Measurements from ENCODE around the gene NANOS3. TPM values are rescaled to one million over a fixed set of nuclear protein-coding genes. Genes with fewer than 3 reads are reported as not detected.

The NANOS3 gene
- total and polyA plus RNA-seq, 9 of the 15 experiments (the other 6 are each of a cell fraction or from before 2014, with no cell fraction given), result not detected

DNA sequence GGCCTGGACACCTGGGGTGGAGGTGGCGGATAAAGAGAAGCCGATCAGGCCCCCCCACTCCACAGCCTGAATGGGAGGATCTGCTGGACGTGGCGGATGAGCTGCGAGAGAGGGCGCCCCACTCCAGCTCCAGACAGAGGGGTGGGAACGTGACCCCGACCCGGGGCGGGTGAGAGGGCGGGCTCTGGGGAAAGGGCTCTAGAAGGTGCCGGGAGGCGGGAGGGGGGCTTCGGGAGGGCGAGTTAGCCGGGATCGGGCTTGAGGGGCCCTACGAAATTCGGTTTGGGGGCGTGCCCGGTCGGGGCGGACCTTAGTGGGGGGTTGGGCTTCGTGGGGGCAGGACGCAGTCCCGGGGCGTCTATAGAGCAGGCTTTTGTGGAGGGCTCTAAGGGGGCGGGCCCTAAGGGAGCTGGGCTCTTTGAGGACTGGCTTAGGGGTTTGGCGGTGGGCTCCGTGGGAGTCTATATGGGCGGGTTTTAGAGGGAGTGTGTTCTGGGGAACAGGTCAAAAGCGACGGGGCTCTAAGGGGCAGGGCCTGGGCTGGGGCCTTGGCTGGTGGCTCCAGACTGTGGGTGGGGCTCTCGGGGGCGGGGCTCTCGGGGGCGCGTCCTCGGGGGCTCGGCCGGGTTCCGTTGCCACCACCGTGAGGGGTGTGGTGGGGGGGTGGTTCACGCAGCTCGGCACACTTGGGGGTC is 4.1 kb upstream of the NANOS3 start (continued):
- TF ChIP-seq SAFB (IDR thresholded peaks at IDR 0.05; ENCODE audit: borderline replicate concordance, low read depth, low read length) (no peak), DDX20 (tag; IDR thresholded peaks at IDR 0.05; ENCODE audit: low read depth) (no peak), PURB (CRISPR knock-in tag; IDR thresholded peaks at IDR 0.05; ENCODE audit: low read depth) (no peak), E2F3 (CRISPR knock-in tag; IDR thresholded peaks at IDR 0.05) (no peak), RBM22 (IDR thresholded peaks at IDR 0.05; ENCODE audit: low read depth, low read length, poor library complexity, severe bottlenecking) (no peak), GTF2A2 (tag; IDR thresholded peaks at IDR 0.05) (no peak), RAD21 (CRISPR knock-in tag; conservative IDR thresholded peaks at IDR 0.05 in 1 of 2, IDR thresholded peaks at IDR 0.05 in 1 of 2) (peak in 1 of 2 experiments; percentile 58; a peak in 3 of 4 replicates), IFI16 (CRISPR knock-in tag; IDR thresholded peaks at IDR 0.05) (no peak), PRPF4 (IDR thresholded peaks at IDR 0.05; ENCODE audit: insufficient read depth, low read depth, low read length, poor library complexity, severe bottlenecking) (no peak), XRCC5 (IDR thresholded peaks at IDR 0.05; ENCODE audit: low read depth, low read length) (0 out of 2 replicates have a peak, but pooled peaks have one; percentile 58), ZNF436 (CRISPR knock-in tag; IDR thresholded peaks at IDR 0.05) (no peak), STAG1 (CRISPR knock-in tag; IDR thresholded peaks at IDR 0.05; ENCODE audit: borderline replicate concordance) (peak; percentile 70; the same call in 1 of the 2 replicates), HDAC1 (IDR thresholded peaks at IDR 0.05) (0 out of 4 replicates have a peak, but pooled peaks of 1 of the 2 experiments have one; percentile 32), RUNX1 (IDR thresholded peaks at IDR 0.05; ENCODE audit: low read depth) (no peak), ZNF586 (CRISPR knock-in tag; conservative IDR thresholded peaks at IDR 0.05) (no peak)
- TF ChIP-seq, protein P1, sequence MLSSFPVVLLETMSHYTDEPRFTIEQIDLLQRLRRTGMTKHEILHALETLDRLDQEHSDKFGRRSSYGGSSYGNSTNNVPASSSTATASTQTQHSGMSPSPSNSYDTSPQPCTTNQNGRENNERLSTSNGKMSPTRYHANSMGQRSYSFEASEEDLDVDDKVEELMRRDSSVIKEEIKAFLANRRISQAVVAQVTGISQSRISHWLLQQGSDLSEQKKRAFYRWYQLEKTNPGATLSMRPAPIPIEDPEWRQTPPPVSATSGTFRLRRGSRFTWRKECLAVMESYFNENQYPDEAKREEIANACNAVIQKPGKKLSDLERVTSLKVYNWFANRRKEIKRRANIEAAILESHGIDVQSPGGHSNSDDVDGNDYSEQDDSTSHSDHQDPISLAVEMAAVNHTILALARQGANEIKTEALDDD (IDR thresholded peaks at IDR 0.05), result no peak
- TF ChIP-seq, protein P2, sequence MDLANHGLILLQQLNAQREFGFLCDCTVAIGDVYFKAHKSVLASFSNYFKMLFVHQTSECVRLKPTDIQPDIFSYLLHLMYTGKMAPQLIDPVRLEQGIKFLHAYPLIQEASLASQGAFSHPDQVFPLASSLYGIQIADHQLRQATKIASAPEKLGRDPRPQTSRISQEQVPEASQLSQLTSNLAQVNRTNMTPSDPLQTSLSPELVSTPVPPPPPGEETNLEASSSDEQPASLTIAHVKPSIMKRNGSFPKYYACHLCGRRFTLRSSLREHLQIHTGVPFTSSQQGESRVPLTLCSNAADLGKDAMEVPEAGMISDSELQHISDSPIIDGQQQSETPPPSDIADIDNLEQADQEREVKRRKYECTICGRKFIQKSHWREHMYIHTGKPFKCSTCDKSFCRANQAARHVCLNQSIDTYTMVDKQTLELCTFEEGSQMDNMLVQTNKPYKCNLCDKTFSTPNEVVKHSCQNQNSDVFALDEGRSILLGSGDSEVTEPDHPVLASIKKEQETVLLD (IDR thresholded peaks at IDR 0.05), result no peak; the same call in 1 of the 2 replicates
- TF ChIP-seq, protein P3, sequence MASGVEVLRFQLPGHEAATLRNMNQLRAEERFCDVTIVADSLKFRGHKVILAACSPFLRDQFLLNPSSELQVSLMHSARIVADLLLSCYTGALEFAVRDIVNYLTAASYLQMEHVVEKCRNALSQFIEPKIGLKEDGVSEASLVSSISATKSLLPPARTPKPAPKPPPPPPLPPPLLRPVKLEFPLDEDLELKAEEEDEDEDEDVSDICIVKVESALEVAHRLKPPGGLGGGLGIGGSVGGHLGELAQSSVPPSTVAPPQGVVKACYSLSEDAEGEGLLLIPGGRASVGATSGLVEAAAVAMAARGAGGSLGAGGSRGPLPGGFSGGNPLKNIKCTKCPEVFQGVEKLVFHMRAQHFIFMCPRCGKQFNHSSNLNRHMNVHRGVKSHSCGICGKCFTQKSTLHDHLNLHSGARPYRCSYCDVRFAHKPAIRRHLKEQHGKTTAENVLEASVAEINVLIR (CRISPR knock-in tag; IDR thresholded peaks at IDR 0.05), result no peak
- TF ChIP-seq, protein P4, sequence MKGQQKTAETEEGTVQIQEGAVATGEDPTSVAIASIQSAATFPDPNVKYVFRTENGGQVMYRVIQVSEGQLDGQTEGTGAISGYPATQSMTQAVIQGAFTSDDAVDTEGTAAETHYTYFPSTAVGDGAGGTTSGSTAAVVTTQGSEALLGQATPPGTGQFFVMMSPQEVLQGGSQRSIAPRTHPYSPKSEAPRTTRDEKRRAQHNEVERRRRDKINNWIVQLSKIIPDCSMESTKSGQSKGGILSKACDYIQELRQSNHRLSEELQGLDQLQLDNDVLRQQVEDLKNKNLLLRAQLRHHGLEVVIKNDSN (CRISPR knock-in tag; IDR thresholded peaks at IDR 0.05), result 0 out of 2 replicates have a peak, but pooled peaks have one; percentile 26
